Stimulated activated CD8-positive, alpha-beta memory T cell treated with anti-CD3 and anti-CD28 coated beads, Interleukin-7, amount 100 ng/mL, for 1 hour (primary cell): ENCODE results near the gene ADGB.
"Not testable (repeated sequence)": the region's sequence is repeated elsewhere in the genome, so short reads cannot be mapped to it uniquely, and the experiment has no call there.

Source experiments
- DNase-seq, 2 donors: peaks; one replicate each; pipeline ENCODE4 v3.0.0-alpha.2; 2020; ENCODE audit warnings: low read depth in 2 of 2

The ADGB gene

GRCh38 chr6:146815511-146816462 is 217.0 kb downstream of the ADGB start:
- DNase-seq, result not testable (repeated sequence)

- no peak for DNase-seq
Measured at GRCh38 chr6:146819596-146820320, 221.0 kb downstream of the ADGB start.

GRCh38 chr6:146827216-146827928 is 228.6 kb downstream of the ADGB start:
- DNase-seq, result no peak

GRCh38 chr6:146829792-146830565 is 231.2 kb downstream of the ADGB start:
- no peak for DNase-seq

GRCh38 chr6:146833157-146833556 is 234.4 kb downstream of the ADGB start:
- DNase-seq, result no peak

- no peak for DNase-seq
Measured at GRCh38 chr6:146840216-146840615, 241.4 kb downstream of the ADGB start.

- no peak for DNase-seq
Measured at GRCh38 chr6:146840641-146841040, 241.9 kb downstream of the ADGB start.

GRCh38 chr6:146847426-146847825 is 248.7 kb downstream of the ADGB start:
- DNase-seq, result no peak

GRCh38 chr6:146850238-146850896 is 251.6 kb downstream of the ADGB start:
- no peak for DNase-seq

GRCh38 chr6:146850981-146851380 is 252.2 kb downstream of the ADGB start:
- no peak for DNase-seq

GRCh38 chr6:146851837-146852236 is 253.1 kb downstream of the ADGB start:
- no peak for DNase-seq

- not testable (repeated sequence) for DNase-seq
Measured at GRCh38 chr6:146854521-146855255, 255.9 kb downstream of the ADGB start.

- DNase-seq, result no peak
Measured at GRCh38 chr6:146855889-146856288, 257.1 kb downstream of the ADGB start.

- no peak for DNase-seq
Measured at GRCh38 chr6:146856296-146856695, 257.5 kb downstream of the ADGB start.

- peak; percentile 29 to 53 for DNase-seq
Measured at GRCh38 chr6:146857180-146857979, 258.6 kb downstream of the ADGB start.

- DNase-seq, result no peak
Measured at GRCh38 chr6:146857980-146858347, 259.2 kb downstream of the ADGB start.

GRCh38 chr6:146859206-146859605 is 260.4 kb downstream of the ADGB start:
- DNase-seq, result no peak

GRCh38 chr6:146859795-146860495 is 261.2 kb downstream of the ADGB start:
- DNase-seq, result no peak

- DNase-seq, result no peak
Measured at GRCh38 chr6:146860583-146860982, 261.8 kb downstream of the ADGB start.
